Measurements from ENCODE around the gene TMEM97.

TMEM97 gene

DNA sequence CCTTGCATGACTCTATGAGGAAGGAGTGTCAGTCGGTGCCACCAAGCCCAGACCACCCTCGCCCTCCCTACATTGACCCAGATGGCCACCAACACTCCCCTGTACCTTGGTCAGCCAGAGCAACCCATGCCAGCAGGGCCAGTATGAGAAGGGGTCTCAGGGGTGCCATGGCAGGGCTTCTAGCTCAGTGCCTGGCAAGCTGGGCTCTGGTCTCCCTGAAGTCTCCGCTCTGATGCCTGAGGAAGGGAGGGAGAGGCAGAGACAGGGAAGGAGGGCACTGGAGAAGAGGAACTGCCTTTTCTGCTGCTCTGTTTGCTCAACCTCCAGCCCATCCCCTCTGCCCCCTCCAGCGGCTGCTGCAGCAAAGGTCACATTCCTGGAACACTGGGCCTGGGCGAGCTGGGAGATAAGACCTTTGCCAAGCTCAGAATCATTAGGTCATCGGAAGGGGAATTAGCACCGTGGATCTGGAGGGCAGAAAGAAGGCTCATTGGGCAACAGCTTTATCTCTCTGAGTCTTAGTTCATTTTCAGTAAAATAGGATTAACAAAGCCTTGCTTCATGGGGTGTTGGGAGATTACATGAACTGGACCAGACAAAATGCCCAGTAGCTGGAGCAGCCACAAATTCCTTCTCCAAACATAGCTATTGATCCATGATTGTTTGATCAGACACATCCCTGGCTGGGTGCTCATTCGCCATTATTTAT, 51.2 kb downstream of the TMEM97 start, which contains the start of gene VTN:
TSS of gene VTN (minus strand) at position 273 of the 709 bp plus-strand sequence. CDS start at position 169, 104 bp downstream.
- peaks cover 13% of the 10 kb centered on the region for H3K4me1 ChIP-seq (ENCODE audit: insufficient read depth, low read length)
- no peaks in the 10 kb centered on the region for H3K36me3 ChIP-seq (ENCODE audit: insufficient read depth, low read length)
- peak within 1 kb of the TSS; percentile 13; the same call in 1 of the 2 replicates for H3K9ac ChIP-seq (ENCODE audit: low read depth, low read length)
- no peaks in the 10 kb centered on the region for H3K9me3 ChIP-seq (ENCODE audit: control insufficient read depth, insufficient read depth, low read length)

DNA sequence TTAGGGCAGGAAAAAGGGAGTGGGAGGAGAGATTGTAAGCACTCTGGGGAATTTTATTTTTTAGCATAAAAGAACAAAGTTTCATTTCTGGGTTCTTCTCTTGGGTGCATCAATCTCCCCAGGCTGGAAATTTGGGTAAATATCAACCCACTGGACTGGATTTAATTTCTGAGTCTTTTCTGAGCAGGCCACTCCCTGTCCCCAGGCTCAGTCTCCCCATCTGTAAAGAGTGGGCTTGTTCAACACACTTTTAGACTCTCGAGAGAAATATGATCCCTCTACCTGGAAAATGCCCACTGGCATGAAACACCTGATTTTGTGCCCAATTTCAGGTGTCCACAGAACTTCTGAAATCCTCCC, 51.7 kb downstream of the TMEM97 start:
- H3K36me3 ChIP-seq (ENCODE audit: insufficient read depth, low read length), result no peaks in the 10 kb centered on the region
- peak overlapping the region; percentile 13; the same call in 1 of the 2 replicates for H3K9ac ChIP-seq (ENCODE audit: low read depth, low read length)
- H3K9me3 ChIP-seq (ENCODE audit: control insufficient read depth, insufficient read depth, low read length), result no peaks in the 10 kb centered on the region
- H3K4me1 ChIP-seq (ENCODE audit: insufficient read depth, low read length), result peaks cover 13% of the 10 kb centered on the region

DNA sequence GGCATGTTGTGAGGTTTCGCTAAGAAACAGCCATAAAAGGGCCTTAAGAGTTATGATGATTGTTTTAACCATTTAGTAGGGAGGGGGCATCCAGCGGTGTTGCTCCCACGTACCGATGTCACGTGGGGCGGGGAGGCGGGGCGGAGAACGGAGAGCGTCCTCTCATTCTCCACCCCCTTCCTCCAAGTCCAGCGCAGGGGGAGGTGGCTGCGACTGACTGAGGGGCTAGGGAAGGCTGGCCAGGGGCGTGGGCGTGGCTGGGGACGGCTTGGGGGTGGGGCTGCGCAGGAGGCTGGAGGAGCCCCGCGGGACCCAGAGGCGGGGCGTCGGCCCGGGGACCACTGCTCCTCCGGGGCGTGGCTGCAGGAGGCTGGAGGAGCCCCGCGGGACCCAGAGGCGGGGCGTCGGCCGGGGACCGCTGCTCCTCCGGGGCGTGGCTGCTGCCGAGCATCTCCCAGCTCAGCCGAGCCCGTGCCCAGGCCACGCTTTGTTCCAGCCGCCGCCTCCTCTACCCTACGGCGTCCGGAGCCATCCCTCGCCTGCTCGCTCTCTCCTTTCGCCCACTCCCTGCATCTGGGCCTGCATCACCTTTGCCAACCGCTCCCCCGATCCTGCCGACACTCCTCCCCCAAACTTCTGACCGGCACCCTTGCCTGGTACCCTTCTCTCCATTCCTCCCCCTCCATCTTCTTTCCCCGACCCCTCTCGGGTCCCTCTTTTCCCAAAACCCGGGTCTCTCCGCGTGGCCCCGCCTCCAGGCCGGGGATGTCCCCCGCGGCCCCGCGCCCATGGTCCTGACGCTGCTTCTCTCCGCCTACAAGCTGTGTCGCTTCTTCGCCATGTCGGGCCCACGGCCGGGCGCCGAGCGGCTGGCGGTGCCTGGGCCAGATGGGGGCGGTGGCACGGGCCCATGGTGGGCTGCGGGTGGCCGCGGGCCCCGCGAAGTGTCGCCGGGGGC, 52.5 kb downstream of the TMEM97 start, which contains the start of gene SARM1:
TSS of gene SARM1 (plus strand) at position 450 of the 958 bp plus-strand sequence. CDS start at position 789, 339 bp downstream.
- H3K9me3 ChIP-seq (ENCODE audit: control insufficient read depth, insufficient read depth, low read length), result no peaks in the 10 kb centered on the region
- peaks cover 13% of the 10 kb centered on the region for H3K4me1 ChIP-seq (ENCODE audit: insufficient read depth, low read length)
- peak within 1 kb of the TSS; percentile 69 for H3K9ac ChIP-seq (ENCODE audit: low read depth, low read length)
- no peaks in the 10 kb centered on the region for H3K36me3 ChIP-seq (ENCODE audit: insufficient read depth, low read length)

DNA sequence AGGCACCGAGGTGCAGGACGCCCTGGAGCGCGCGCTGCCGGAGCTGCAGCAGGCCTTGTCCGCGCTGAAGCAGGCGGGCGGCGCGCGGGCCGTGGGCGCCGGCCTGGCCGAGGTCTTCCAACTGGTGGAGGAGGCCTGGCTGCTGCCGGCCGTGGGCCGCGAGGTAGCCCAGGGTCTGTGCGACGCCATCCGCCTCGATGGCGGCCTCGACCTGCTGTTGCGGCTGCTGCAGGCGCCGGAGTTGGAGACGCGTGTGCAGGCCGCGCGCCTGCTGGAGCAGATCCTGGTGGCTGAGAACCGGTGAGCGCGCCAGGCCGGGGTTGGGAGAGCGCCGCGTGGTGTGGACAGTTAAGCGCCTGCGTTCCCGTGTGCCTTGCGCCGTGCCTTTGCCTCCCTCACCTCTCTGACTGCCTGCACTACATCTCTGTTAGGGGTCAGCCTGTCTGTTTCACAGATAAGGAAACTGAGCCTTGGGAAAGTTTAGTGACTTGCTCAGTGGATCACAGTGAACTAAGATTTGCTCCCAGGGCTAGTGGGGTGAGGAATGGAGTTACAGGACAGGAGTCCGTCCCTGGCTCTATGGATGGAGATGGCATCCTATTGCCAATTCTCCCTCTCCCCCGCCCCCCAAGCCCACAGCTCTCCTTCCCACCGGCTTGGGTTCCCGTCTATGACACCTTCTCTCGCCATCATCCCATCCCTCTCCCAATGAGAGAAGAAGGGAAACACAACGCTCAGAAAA, 53.4 kb downstream of the TMEM97 start:
- Histone ChIP-seq H3K9ac (ENCODE audit: low read depth, low read length) (peak overlapping the region; percentile 69; the same call in 1 of the 2 replicates), H3K4me1 (ENCODE audit: insufficient read depth, low read length) (peaks cover 13% of the 10 kb centered on the region), H3K9me3 (ENCODE audit: control insufficient read depth, insufficient read depth, low read length) (no peaks in the 10 kb centered on the region), H3K36me3 (ENCODE audit: insufficient read depth, low read length) (no peaks in the 10 kb centered on the region)

DNA sequence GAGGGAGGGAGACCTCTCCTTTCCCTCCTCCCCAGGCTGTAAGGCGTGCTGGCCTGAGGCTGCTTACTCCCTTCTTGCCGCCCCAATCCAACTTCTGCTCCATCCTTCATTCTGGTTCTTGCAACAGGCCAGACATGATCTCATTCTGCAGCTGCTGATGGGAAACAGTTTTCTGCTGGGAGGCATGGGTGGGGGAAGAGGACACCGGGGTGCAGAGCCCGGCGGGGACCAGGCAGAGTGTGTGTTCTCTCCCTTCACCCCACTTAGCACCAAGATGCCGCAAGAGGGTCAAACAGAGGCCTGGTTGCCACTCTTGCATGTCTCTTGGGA, 53.9 kb downstream of the TMEM97 start:
- no peaks in the 10 kb centered on the region for H3K36me3 ChIP-seq (ENCODE audit: insufficient read depth, low read length)
- peaks cover 13% of the 10 kb centered on the region for H3K4me1 ChIP-seq (ENCODE audit: insufficient read depth, low read length)
- no peak overlapping the region for H3K9ac ChIP-seq (ENCODE audit: low read depth, low read length)
- no peaks in the 10 kb centered on the region for H3K9me3 ChIP-seq (ENCODE audit: control insufficient read depth, insufficient read depth, low read length)
